ENCODE results near the gene STPG2. TPM values are rescaled to one million over a fixed set of nuclear protein-coding genes. Genes with fewer than 3 reads are reported as not detected.

The STPG2 gene
- total and polyA plus RNA-seq, 10 of the 15 experiments (the other 5 are each of a cell fraction or from before 2014, with no cell fraction given), result 0.13 to 0.24 TPM; not detected in 8

DNA sequence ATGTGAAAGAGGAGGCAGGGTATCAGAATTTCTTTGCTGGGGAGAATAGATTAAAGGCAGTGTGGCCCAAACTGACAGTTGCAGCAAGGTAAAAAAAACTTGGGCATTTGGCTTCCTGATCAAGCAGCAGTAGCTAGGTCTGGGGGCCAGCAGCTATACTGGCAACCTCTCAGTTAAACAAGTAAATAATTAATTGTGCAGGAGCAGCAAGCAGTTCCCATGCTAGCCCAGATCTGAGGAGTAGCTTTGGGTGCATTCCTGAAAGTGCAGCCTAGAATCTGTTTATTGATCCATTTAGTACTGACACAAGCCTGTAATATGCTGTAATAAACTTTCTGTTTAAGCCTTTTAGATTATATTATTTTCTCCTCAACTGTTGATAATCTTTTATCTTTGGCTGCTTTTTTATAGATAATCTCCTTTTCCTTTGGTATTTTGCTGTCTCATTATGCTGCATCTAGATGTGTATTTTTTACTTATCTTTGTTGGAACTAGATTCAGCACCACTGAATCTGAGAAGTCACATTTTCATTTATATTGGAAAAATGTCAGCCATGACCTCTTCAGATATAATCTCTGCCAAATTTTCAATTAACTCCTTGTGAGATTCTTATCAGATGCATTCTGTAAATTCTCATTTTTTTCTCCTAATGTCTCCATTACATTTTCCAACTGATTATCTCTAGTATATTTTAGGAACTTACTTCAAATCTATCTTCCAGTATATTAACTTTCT is 276.3 kb downstream of the STPG2 start (continued):
- TF ChIP-seq, protein P1, sequence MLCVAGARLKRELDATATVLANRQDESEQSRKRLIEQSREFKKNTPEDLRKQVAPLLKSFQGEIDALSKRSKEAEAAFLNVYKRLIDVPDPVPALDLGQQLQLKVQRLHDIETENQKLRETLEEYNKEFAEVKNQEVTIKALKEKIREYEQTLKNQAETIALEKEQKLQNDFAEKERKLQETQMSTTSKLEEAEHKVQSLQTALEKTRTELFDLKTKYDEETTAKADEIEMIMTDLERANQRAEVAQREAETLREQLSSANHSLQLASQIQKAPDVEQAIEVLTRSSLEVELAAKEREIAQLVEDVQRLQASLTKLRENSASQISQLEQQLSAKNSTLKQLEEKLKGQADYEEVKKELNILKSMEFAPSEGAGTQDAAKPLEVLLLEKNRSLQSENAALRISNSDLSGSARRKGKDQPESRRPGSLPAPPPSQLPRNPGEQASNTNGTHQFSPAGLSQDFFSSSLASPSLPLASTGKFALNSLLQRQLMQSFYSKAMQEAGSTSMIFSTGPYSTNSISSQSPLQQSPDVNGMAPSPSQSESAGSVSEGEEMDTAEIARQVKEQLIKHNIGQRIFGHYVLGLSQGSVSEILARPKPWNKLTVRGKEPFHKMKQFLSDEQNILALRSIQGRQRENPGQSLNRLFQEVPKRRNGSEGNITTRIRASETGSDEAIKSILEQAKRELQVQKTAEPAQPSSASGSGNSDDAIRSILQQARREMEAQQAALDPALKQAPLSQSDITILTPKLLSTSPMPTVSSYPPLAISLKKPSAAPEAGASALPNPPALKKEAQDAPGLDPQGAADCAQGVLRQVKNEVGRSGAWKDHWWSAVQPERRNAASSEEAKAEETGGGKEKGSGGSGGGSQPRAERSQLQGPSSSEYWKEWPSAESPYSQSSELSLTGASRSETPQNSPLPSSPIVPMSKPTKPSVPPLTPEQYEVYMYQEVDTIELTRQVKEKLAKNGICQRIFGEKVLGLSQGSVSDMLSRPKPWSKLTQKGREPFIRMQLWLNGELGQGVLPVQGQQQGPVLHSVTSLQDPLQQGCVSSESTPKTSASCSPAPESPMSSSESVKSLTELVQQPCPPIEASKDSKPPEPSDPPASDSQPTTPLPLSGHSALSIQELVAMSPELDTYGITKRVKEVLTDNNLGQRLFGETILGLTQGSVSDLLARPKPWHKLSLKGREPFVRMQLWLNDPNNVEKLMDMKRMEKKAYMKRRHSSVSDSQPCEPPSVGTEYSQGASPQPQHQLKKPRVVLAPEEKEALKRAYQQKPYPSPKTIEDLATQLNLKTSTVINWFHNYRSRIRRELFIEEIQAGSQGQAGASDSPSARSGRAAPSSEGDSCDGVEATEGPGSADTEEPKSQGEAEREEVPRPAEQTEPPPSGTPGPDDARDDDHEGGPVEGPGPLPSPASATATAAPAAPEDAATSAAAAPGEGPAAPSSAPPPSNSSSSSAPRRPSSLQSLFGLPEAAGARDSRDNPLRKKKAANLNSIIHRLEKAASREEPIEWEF (IDR thresholded peaks at IDR 0.05; ENCODE audit: insufficient replicate concordance, low read depth, low read length), result no peak
- TF ChIP-seq NFIC (IDR thresholded peaks at IDR 0.05; ENCODE audit: low read depth, low read length) (no peak), ATF2 (IDR thresholded peaks at IDR 0.05; ENCODE audit: low read length) (no peak), BCL3 (IDR thresholded peaks at IDR 0.05; ENCODE audit: borderline replicate concordance, insufficient read depth, low read depth, low read length, poor library complexity, severe bottlenecking) (no peak), NR2C1 (IDR thresholded peaks at IDR 0.05) (no peak), ATF7 (IDR thresholded peaks at IDR 0.05; ENCODE audit: low read depth) (no peak), DPF2 (IDR thresholded peaks at IDR 0.05) (no peak), ZNF384 (IDR thresholded peaks at IDR 0.05; ENCODE audit: borderline replicate concordance, low read depth, low read length) (no peak)
- TF ChIP-seq, protein P2, sequence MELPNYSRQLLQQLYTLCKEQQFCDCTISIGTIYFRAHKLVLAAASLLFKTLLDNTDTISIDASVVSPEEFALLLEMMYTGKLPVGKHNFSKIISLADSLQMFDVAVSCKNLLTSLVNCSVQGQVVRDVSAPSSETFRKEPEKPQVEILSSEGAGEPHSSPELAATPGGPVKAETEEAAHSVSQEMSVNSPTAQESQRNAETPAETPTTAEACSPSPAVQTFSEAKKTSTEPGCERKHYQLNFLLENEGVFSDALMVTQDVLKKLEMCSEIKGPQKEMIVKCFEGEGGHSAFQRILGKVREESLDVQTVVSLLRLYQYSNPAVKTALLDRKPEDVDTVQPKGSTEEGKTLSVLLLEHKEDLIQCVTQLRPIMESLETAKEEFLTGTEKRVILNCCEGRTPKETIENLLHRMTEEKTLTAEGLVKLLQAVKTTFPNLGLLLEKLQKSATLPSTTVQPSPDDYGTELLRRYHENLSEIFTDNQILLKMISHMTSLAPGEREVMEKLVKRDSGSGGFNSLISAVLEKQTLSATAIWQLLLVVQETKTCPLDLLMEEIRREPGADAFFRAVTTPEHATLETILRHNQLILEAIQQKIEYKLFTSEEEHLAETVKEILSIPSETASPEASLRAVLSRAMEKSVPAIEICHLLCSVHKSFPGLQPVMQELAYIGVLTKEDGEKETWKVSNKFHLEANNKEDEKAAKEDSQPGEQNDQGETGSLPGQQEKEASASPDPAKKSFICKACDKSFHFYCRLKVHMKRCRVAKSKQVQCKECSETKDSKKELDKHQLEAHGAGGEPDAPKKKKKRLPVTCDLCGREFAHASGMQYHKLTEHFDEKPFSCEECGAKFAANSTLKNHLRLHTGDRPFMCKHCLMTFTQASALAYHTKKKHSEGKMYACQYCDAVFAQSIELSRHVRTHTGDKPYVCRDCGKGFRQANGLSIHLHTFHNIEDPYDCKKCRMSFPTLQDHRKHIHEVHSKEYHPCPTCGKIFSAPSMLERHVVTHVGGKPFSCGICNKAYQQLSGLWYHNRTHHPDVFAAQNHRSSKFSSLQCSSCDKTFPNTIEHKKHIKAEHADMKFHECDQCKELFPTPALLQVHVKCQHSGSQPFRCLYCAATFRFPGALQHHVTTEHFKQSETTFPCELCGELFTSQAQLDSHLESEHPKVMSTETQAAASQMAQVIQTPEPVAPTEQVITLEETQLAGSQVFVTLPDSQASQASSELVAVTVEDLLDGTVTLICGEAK (IDR thresholded peaks at IDR 0.05; ENCODE audit: borderline replicate concordance), result no peak
